ENCODE data around the gene ANKRD33.
A peak's percentile ranks its signal among the peaks of the same experiment; 100 is the strongest.

Gene ANKRD33

DNA sequence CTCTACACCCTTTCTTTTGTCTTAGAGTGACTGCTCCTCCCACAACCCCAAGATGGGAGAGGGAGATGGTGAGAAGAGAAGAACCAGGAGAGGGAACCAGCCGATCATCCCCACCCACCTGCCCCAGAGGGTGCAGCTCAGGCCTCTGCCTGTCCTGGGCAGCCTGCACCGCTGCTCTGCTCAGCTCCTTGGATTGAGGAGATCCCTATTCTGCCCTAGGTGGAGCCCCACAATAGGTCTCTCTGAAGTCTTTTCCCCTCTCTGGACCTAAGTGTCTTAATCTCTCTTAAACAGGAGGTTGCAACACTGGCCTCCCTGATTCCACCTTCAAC, 2.2 kb downstream of the ANKRD33 start:
- TF ChIP-seq, protein P1, sequence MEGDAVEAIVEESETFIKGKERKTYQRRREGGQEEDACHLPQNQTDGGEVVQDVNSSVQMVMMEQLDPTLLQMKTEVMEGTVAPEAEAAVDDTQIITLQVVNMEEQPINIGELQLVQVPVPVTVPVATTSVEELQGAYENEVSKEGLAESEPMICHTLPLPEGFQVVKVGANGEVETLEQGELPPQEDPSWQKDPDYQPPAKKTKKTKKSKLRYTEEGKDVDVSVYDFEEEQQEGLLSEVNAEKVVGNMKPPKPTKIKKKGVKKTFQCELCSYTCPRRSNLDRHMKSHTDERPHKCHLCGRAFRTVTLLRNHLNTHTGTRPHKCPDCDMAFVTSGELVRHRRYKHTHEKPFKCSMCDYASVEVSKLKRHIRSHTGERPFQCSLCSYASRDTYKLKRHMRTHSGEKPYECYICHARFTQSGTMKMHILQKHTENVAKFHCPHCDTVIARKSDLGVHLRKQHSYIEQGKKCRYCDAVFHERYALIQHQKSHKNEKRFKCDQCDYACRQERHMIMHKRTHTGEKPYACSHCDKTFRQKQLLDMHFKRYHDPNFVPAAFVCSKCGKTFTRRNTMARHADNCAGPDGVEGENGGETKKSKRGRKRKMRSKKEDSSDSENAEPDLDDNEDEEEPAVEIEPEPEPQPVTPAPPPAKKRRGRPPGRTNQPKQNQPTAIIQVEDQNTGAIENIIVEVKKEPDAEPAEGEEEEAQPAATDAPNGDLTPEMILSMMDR (IDR thresholded peaks at IDR 0.05; ENCODE audit: extremely low read depth, missing control alignments), result no peak
- DNase-seq (ENCODE audit: low spot score), result no peak

DNA sequence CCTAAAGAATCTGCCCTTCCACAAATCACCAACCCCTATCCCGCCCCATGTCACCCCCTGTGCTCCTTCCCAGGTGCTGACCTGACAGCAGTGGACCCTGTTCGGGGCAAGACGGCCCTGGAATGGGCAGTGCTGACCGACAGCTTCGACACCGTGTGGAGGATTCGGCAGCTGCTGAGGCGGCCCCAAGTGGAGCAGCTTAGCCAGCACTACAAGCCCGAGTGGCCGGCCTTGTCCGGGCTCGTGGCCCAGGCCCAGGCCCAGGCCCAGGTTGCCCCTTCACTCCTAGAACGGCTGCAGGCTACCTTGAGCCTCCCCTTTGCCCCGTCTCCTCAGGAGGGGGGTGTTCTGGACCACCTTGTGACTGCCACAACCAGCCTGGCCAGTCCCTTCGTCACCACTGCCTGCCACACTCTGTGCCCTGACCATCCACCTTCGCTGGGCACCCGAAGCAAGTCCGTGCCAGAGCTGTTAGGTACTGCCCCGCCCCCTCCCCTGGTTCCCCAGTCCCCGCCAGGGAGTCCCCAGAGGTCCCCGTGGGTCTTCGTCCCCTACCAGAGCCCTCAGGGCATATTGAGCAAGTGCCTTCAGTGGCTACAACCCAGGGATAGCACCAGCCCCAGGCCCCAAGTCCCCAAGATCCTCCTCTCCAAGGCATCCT, 2.7 kb downstream of the ANKRD33 start:
- TF ChIP-seq, protein P1 (IDR thresholded peaks at IDR 0.05; ENCODE audit: extremely low read depth, missing control alignments), result no peak
- DNase-seq (ENCODE audit: low spot score), result no peak

DNA sequence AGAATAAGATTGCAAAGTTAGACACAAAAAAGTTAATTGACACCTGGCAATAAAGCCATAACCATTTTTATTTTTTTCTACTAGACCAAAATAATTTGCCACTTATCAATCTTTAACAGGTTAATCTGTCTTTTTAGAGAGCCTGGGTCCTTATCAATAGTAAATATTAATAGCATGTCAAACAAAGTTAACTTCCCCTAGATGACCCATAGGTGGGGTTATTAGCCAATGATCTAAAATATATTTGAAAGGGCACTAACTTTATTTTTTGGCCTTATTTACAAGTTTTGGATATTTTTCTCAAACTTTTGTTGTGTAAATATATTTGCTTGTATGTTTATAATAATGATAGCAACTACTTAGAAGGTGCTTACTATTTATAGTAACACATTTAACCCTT, 3.9 kb downstream of the ANKRD33 start:
- TF ChIP-seq, protein P1 (IDR thresholded peaks at IDR 0.05; ENCODE audit: extremely low read depth, missing control alignments), result no peak
- peak; percentile 56 for DNase-seq (ENCODE audit: low spot score)

DNA sequence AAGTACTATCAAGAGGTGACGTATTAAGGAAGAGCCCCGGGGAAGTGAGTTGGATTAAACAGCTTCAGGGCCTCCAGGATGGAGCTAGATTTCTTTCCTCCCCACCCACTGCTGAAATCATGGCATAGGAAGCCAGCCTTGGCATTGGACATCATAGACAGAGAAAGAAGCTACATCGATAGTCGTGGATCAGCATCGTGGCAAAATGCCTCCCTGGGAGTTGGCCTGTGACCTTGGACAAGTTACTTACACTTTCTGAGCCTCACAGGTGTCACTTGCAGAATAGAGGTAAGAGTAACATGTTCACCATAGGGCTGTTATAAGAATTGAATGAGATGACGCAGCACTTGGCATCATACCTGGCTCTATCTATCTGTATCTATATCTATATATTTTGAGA, 5.9 kb downstream of the ANKRD33 start:
- TF ChIP-seq, protein P1 (IDR thresholded peaks at IDR 0.05; ENCODE audit: extremely low read depth, missing control alignments), result no peak
- DNase-seq (ENCODE audit: low spot score), result no peak

DNA sequence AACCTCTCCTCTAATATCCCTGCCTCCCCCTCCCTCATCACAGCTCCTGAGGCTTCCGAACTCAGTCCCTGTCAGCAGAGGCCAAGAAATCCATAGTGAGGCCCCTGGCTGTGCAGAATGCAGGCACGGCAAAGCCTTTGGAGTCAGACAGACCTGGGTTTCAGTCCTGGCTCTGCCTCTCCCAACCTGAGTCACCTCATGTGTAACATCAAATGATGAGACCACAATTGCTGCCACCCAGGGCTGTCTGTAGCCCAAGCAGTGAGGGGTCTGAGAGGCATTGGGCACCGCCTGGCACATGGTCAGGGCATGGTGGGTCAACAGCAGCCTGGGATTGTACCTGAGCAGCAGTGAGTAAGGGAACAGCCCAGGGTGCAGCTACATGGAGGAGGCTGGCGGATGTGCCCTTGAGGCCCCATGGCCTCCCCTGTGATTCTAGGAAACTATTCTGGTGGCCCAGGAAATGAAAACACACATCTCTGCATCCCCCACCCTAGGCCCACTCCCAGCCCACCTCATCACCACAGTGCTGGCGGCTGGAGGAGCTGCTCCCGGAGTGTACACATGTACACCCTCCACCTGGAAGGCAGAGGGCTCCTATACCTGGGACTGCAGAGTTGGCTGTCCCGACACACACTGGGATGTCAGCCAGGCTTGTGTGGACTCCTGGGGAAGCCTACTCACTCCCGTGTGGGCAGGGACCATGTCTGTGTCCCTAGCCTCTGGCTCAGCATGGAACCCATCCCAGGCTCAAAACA, 7.7 kb downstream of the ANKRD33 start:
- TF ChIP-seq, protein P1 (IDR thresholded peaks at IDR 0.05; ENCODE audit: extremely low read depth, missing control alignments), result no peak
- DNase-seq (ENCODE audit: low spot score), result no peak

DNA sequence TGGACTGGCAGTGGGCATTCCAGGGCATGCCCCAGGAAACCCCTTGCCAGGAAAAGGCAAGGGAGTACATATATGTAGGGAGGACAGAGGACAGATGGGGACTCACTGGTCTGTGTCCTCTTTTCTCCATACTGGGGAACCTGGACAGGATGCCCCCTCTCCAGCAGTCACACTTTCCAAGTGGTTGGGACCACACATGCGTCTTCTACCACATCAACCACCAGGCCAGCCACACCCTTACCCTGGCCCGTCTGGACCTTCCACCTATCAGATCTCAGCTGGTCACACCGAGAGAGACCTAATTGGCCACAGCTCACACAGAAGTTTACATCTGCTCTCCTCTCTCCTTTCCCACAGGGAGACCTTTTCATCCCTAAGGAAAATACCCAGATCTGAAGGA, 8.3 kb downstream of the ANKRD33 start:
- TF ChIP-seq, protein P1 (IDR thresholded peaks at IDR 0.05; ENCODE audit: extremely low read depth, missing control alignments), result no peak
- DNase-seq (ENCODE audit: low spot score), result no peak

DNA sequence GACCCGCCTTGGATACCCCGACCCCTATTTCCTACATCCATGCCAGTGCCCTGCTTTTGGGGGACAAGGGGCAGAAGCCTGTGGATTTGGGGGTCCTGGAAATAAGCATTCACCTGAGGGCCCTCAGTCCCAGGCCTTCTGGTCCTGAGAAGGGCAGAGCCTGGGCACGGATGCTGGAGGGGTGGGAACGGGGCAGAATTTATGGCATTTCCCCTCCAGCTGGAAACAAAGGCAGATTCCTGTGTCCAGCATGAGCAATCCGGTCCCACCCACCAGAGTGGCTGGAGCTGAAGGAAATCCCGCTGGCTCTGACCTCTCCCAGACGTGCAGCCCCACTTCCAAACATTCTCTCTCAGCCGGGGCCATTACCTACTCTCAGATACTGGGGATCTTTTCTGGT, 9.3 kb downstream of the ANKRD33 start:
- TF ChIP-seq, protein P1 (IDR thresholded peaks at IDR 0.05; ENCODE audit: extremely low read depth, missing control alignments), result no peak
- no peak for DNase-seq (ENCODE audit: low spot score)

Measured in GM20000 (cell line).